Fibroblast of lung (primary cell): Measurements from ENCODE around the gene LRP1. TPM values are rescaled to one million over a fixed set of nuclear protein-coding genes. Genes with fewer than 3 reads are reported as not detected.

Experiments used
- DNase-seq, 2 donors: peaks; one replicate each; pipeline versions ENCODE4 v3.0.0 to v3.0.0-alpha.2; 2010; ENCODE audit warnings: low read depth in 2 of 2
- H2AFZ ChIP-seq: 2 replicates; pipeline ENCODE4 v1.5.1; 2012; ENCODE audit warnings: low read length, control low read depth, inconsistent platforms
- H3K27ac ChIP-seq: 2 replicates; pipeline ENCODE4 v1.5.1; 2011; ENCODE audit warnings: low read length, control low read depth; ENCODE audit not compliant: insufficient read depth
- H3K27me3 ChIP-seq: 2 replicates; pipeline ENCODE4 v1.5.1; 2011; ENCODE audit warnings: mild to moderate bottlenecking, low read length; ENCODE audit not compliant: control insufficient read depth, insufficient read depth
- H3K36me3 ChIP-seq: 2 replicates; pipeline ENCODE4 v1.5.1; 2011; ENCODE audit warnings: low read length; ENCODE audit not compliant: control insufficient read depth, insufficient read depth
- H3K4me1 ChIP-seq: 2 replicates; pipeline ENCODE4 v1.5.1; 2011; ENCODE audit warnings: low read length; ENCODE audit not compliant: control insufficient read depth, insufficient read depth; ENCODE audit errors: extremely low read depth
- H3K4me2 ChIP-seq: 2 replicates; pipeline ENCODE4 v1.5.1; 2011; ENCODE audit warnings: low read length, control low read depth; ENCODE audit not compliant: insufficient read depth; ENCODE audit errors: extremely low read depth
- H3K4me3 ChIP-seq, 4 experiments: fragments of 200-600 bp in 1 of 4; sonication (generic) in 1 of 4; replicated peaks in 1 of 4; 2 replicates each; pipeline ENCODE4 v1.5.1; 2011 to 2016; ENCODE audit warnings: low read length in 4 of 4, low read depth in 3 of 4, mild to moderate bottlenecking in 3 of 4, control low read depth in 2 of 4, inconsistent platforms in 1 of 4, mixed read lengths in 1 of 4; ENCODE audit not compliant: insufficient read depth in 1 of 4; ENCODE audit errors: control extremely low read depth in 1 of 4
- H3K79me2 ChIP-seq: 2 replicates; pipeline ENCODE4 v1.5.1; 2012; ENCODE audit warnings: mild to moderate bottlenecking, low read length, inconsistent platforms; ENCODE audit not compliant: control insufficient read depth, insufficient read depth
- H3K9ac ChIP-seq: 2 replicates; pipeline ENCODE4 v1.5.1; 2011; ENCODE audit warnings: mild to moderate bottlenecking, low read length, control low read depth; ENCODE audit not compliant: insufficient read depth
- H3K9me3 ChIP-seq: 2 replicates; pipeline ENCODE4 v1.5.1; 2012; ENCODE audit warnings: low read depth, low read length; ENCODE audit not compliant: control insufficient read depth, insufficient read depth
- H4K20me1 ChIP-seq: 2 replicates; pipeline ENCODE4 v1.5.1; 2011; ENCODE audit warnings: low read length; ENCODE audit not compliant: control insufficient read depth, insufficient read depth; ENCODE audit errors: extremely low read depth
- CTCF ChIP-seq, 2 donors: IDR thresholded peaks in 1 of 2; conservative IDR thresholded peaks in 1 of 2; 1 replicate in 1 of 2; 2 replicates in 1 of 2; pipeline ENCODE4 v1.5.1; 2011 to 2012; ENCODE audit warnings: low read length in 2 of 2, control low read depth in 1 of 2, inconsistent platforms in 1 of 2, low read depth in 1 of 2, mild to moderate bottlenecking in 1 of 2
- EZH2 ChIP-seq: IDR thresholded peaks from 2 replicates; pipeline ENCODE4 v1.5.1; 2012; ENCODE audit warnings: low read length, control low read depth, mild to moderate bottlenecking; ENCODE audit errors: missing control alignments
- polyA plus RNA-seq, 2 donors: library from polyadenylated mRNA; depleted of rRNA in 1 of 2; stranded (reverse) in 1 of 2; unstranded in 1 of 2; fragments of >200 nt; gene quantifications; 2 replicates each; pipeline ENCODE4 v1.2.1, GENCODE V29; 2011 to 2012; ENCODE audit warnings: missing spikeins in 1 of 2
- total RNA-seq: library from RNA; depleted of rRNA; stranded (reverse); fragments of >200 nt; gene quantifications from 2 replicates; pipeline ENCODE4 v1.2.1, GENCODE V29; 2014

LRP1 gene
- total and polyA plus RNA-seq, 2 donors (not counting 1 experiment from before 2014, with no cell fraction given), result 92.2 to 464 TPM

- Histone ChIP-seq H2AFZ (no peak within 1 kb of the TSS), H3K4me3 (peak within 1 kb of the TSS; percentile 73 to 95 (median 83)), H3K4me2 (peak within 1 kb of the TSS; percentile 100), H3K9ac (peak within 1 kb of the TSS; percentile 86), H3K9me3 (no peaks in the 10 kb centered on the region), H3K27ac (peak within 1 kb of the TSS; percentile 99), H3K4me1 (peaks cover 25% of the 10 kb centered on the region), H3K27me3 (no peaks in the 10 kb centered on the region), H3K79me2 (peaks cover 44% of the 10 kb centered on the region), H4K20me1 (no peaks in the 10 kb centered on the region), H3K36me3 (peaks cover 16% of the 10 kb centered on the region)
- no peak for TF ChIP-seq CTCF (conservative IDR thresholded peaks at IDR 0.05 in 1 of 2, IDR thresholded peaks at IDR 0.05 in 1 of 2; ENCODE audit: low read depth in 1 of 2, low read length in 2 of 2)
- no peak for TF ChIP-seq EZH2
- peak; percentile 94 to 98 for DNase-seq
These were observed 39.7 kb upstream of the LRP1 start, which contains the start of gene NAB2 for GRCh38 chr12:57088354-57089270. NAB2 (plus strand) TSS chr12:57089114; CDS start chr12:57089272, 158 bp downstream.

DNA sequence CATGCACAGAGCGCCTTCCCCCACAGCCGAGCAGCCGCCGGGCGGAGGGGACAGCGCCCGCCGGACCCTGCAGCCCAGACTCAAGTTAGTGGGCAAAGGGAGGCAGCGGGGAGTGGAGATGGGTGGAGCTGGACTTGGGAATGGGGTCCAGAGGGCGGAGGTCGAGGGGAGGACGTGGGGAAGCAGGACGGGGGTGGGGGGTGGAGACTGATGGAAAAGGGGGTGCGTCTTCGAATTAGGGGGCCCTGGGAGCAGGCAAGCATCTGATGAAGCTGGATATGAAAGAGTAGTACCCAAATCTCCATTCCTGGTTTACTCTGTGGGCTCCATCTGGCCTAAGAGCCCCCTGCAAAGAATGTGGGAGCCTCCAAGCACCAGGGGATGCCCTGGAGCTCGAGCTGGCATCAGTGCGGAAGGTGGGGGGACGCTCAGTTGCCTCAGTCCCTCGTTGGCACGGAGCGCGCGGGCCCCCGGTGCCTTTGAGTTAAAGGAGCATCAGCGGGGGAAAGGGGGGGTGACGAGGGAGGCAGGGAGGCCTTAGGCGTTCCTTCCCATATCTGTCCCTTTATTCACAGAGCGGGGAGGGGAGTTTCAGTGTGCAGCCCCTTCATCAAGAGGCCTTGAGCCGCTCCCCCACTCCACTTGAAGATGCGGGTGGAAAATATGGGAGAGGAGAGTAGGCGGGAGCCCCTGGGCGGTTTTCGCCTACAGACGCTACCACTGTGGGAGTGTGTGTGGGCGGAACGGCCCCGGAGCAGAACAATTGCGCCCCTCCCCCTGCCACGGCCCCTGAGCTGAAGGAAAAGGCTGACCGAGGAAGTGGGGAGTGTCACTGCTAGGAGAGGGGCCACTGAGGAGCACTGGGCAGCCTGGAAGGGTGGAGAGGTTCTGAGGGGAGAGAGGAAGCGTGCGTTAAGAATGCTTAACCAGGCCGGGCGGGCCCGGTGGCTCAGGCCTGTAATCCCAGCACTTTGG is 38.7 kb upstream of the LRP1 start:
- no peak overlapping the region for H2AFZ ChIP-seq
- peaks cover 46% of the 10 kb centered on the region for H3K79me2 ChIP-seq
- H3K27ac ChIP-seq, result peak overlapping the region; percentile 83
- H3K9me3 ChIP-seq, result no peaks in the 10 kb centered on the region
- H4K20me1 ChIP-seq, result no peaks in the 10 kb centered on the region
- peaks cover 31% of the 10 kb centered on the region for H3K4me1 ChIP-seq
- peak overlapping the region; percentile 21 for H3K4me2 ChIP-seq
- H3K27me3 ChIP-seq, result no peaks in the 10 kb centered on the region
- H3K9ac ChIP-seq, result peak overlapping the region; percentile 86
- DNase-seq, result peak; percentile 57 to 69
- TF ChIP-seq EZH2 (no peak), CTCF (conservative IDR thresholded peaks at IDR 0.05 in 1 of 2, IDR thresholded peaks at IDR 0.05 in 1 of 2; ENCODE audit: low read depth in 1 of 2, low read length in 2 of 2) (no peak)
- peaks cover 19% of the 10 kb centered on the region for H3K36me3 ChIP-seq
- peak overlapping the region; percentile 73 to 95 (median 83) for H3K4me3 ChIP-seq
